Measurements from ENCODE around the gene TNS1.

DNA sequence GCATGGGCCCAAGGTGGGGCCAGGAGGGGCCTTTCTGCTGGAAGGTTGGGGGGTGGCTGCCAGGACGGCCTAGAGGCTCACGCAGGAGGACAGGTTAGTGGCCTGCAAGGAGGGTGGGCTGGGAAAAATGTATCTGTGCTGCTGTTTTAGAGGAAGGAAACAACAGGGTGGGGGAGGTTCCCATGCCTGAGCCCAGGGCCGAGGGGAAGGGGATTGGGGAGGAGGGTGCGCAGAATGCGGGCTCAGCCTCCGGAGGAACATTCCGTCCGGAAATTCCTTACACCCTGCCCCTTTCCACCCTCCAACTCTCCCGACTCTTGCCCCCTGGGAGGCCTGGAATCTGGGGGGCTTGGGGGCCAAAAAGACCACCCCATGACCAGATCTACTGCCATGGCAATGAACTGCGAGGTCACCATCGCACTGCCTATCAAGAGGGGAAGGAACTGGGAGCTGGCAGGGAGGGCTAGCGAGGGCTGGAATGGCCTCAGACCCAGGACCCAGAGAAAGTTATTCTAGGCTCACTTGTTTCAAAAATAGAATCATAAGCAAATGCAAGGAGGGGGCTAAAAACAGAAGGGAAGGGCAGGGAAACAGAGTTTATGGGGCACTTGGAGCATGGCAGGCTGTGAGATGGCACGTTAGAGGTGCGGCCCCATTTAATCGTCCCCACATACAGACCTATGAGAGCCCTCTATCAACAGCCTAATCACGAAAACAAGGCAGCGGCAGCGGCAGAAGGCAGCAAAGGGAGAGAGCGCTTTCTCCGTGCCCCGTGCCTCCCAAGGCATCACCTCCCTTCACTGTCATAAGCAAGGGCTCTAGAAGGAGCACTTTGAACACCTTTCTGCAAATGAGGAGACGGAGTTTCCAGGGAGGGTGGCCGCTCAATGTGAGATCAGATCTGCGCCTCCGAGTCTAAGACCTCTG, 90.4 kb downstream of the TNS1 start:
- TF ChIP-seq EZH2 (IDR thresholded peaks at IDR 0.05; ENCODE audit: insufficient read depth, poor library complexity, severe bottlenecking), result no peak
- TF ChIP-seq EZH2phosphoT487 (IDR thresholded peaks at IDR 0.05; ENCODE audit: insufficient read depth, low read depth), result no peak

All from GM23248 (cell line).